ENCODE measurements around the gene COMP. TPM values are rescaled to one million over a fixed set of nuclear protein-coding genes. Genes with fewer than 3 reads are reported as not detected.

Gene COMP
- total and polyA plus RNA-seq, 8 donors, result 0.23 to 47.7 (median 0.26) TPM; not detected in 3

- H3K9me3 ChIP-seq, result no peaks in the 10 kb centered on the region
- peaks cover 45 to 100% of the 10 kb centered on the region in 2 donors for H3K27me3 ChIP-seq
- H3K36me3 ChIP-seq, result no peaks in the 10 kb centered on the region
- DNase-seq, result no peak
- no peak for ATAC-seq
- no peak for TF ChIP-seq CTCF (IDR thresholded peaks at IDR 0.05)
- intact Hi-C loops (cut with DNase I), result no loop called here
- peaks cover 23 to 34% of the 10 kb centered on the region in 2 donors for H3K4me1 ChIP-seq
- H3K27ac ChIP-seq, result no peak overlapping the region
- H3K4me3 ChIP-seq, result no peak overlapping the region
Measured at GRCh38 chr19:18792661-18793060, 1.6 kb upstream of the COMP start.

- H3K9me3 ChIP-seq, result no peaks in the 10 kb centered on the region
- TF ChIP-seq CTCF (IDR thresholded peaks at IDR 0.05), result no peak
- intact Hi-C loops (cut with DNase I), result no loop called here
- ATAC-seq, result no peak
- H3K4me3 ChIP-seq, result no peak overlapping the region
- H3K36me3 ChIP-seq, result no peaks in the 10 kb centered on the region
- no peak overlapping the region for H3K27ac ChIP-seq
- DNase-seq, result no peak
- peaks cover 55 to 100% of the 10 kb centered on the region in 2 donors for H3K27me3 ChIP-seq
- H3K4me1 ChIP-seq, result peaks cover 23 to 38% of the 10 kb centered on the region in 2 donors
Measured at GRCh38 chr19:18791315-18791678, 192 bp upstream of the COMP start.

GRCh38 chr19:18789883-18790565, 1.1 kb downstream of the COMP start:
- Histone ChIP-seq H3K4me3 (peak overlapping the region in 1 of 2 donors; percentile 13), H3K27ac (no peak overlapping the region), H3K4me1 (peaks cover 23 to 43% of the 10 kb centered on the region in 2 donors), H3K27me3 (peaks cover 55 to 100% of the 10 kb centered on the region in 2 donors), H3K9me3 (no peaks in the 10 kb centered on the region), H3K36me3 (no peaks in the 10 kb centered on the region)
- peak; percentile 29 for ATAC-seq
- intact Hi-C loops (cut with DNase I), result no loop called here
- peak in 1 of 4 donors; percentile 74 for DNase-seq
- TF ChIP-seq CTCF (IDR thresholded peaks at IDR 0.05), result no peak

- no peak for DNase-seq
- H3K36me3 ChIP-seq, result no peaks in the 10 kb centered on the region
- peaks cover 23 to 43% of the 10 kb centered on the region in 2 donors for H3K4me1 ChIP-seq
- H3K9me3 ChIP-seq, result no peaks in the 10 kb centered on the region
- H3K27ac ChIP-seq, result no peak overlapping the region
- intact Hi-C loops (cut with DNase I), result no loop called here
- peaks cover 55 to 100% of the 10 kb centered on the region in 2 donors for H3K27me3 ChIP-seq
- no peak for ATAC-seq
- TF ChIP-seq CTCF (IDR thresholded peaks at IDR 0.05), result no peak
- H3K4me3 ChIP-seq, result peak overlapping the region in 1 of 2 donors; percentile 13
Measured at GRCh38 chr19:18789422-18789869, 1.7 kb downstream of the COMP start.

GRCh38 chr19:18788529-18789421, 2.3 kb downstream of the COMP start:
- H3K27ac ChIP-seq, result no peak overlapping the region
- no peak overlapping the region for H3K4me3 ChIP-seq
- ATAC-seq (no peak), DNase-seq (peak in 1 of 4 donors; percentile 79)
- no peaks in the 10 kb centered on the region for H3K36me3 ChIP-seq
- TF ChIP-seq CTCF (IDR thresholded peaks at IDR 0.05), result no peak
- peaks cover 55 to 97% of the 10 kb centered on the region in 2 donors for H3K27me3 ChIP-seq
- H3K9me3 ChIP-seq, result no peaks in the 10 kb centered on the region
- intact Hi-C loops (cut with DNase I), result no loop called here
- peaks cover 23 to 43% of the 10 kb centered on the region in 2 donors for H3K4me1 ChIP-seq
